WERI-Rb-1 (cell line): Measurements from ENCODE around the gene PRKAR1B.

Experiments used
- DNase-seq: peaks from one replicate; pipeline ENCODE4 v3.0.0-alpha.2; 2020
- H3K27ac ChIP-seq: fragments of 250-450 bp; sonication (Bioruptor Pico); 2 replicates; pipeline ENCODE4 v1.5.1; 2020; ENCODE audit warnings: mild to moderate bottlenecking, moderate library complexity
- H3K27me3 ChIP-seq: fragments of 250-450 bp; sonication (Bioruptor Pico); 2 replicates; pipeline ENCODE4 v1.5.1; 2021; ENCODE audit warnings: mild to moderate bottlenecking, low read depth, moderate library complexity; ENCODE audit not compliant: insufficient read depth, severe bottlenecking
- H3K36me3 ChIP-seq: fragments of 250-450 bp; sonication (Bioruptor Pico); 2 replicates; pipeline ENCODE4 v1.5.1; 2020; ENCODE audit warnings: mild to moderate bottlenecking, moderate library complexity
- H3K4me3 ChIP-seq: 2 replicates; pipeline ENCODE4 v1.5.1; 2011; ENCODE audit warnings: low read depth, mild to moderate bottlenecking, control low read depth, low read length
- H3K9me3 ChIP-seq: fragments of 250-450 bp; sonication (Bioruptor Pico); 2 replicates; pipeline ENCODE4 v1.5.1; 2021; ENCODE audit warnings: mild to moderate bottlenecking, moderate library complexity; ENCODE audit not compliant: severe bottlenecking
- CTCF ChIP-seq: IDR thresholded peaks from 2 replicates; pipeline ENCODE4 v1.5.1; 2011; ENCODE audit warnings: low read depth, mild to moderate bottlenecking, control low read depth, inconsistent platforms, low read length

PRKAR1B gene

GRCh38 chr7:620056-620455 is 107.0 kb downstream of the PRKAR1B start:
- Histone ChIP-seq H3K27ac (no peak overlapping the region), H3K36me3 (no peaks in the 10 kb centered on the region; the same call in 1 of the 2 replicates), H3K27me3 (no peaks in the 10 kb centered on the region), H3K4me3 (no peak overlapping the region), H3K9me3 (peaks cover 12% of the 10 kb centered on the region)
- DNase-seq, result no peak
- TF ChIP-seq CTCF, result no peak

GRCh38 chr7:619368-619840 is 107.7 kb downstream of the PRKAR1B start:
- H3K36me3 ChIP-seq, result no peaks in the 10 kb centered on the region; the same call in 1 of the 2 replicates
- no peaks in the 10 kb centered on the region for H3K27me3 ChIP-seq
- H3K4me3 ChIP-seq, result no peak overlapping the region
- no peak for TF ChIP-seq CTCF
- no peak overlapping the region for H3K27ac ChIP-seq
- H3K9me3 ChIP-seq, result peaks cover 6% of the 10 kb centered on the region
- no peak for DNase-seq

- TF ChIP-seq CTCF, result no peak
- Histone ChIP-seq H3K9me3 (peaks cover 6% of the 10 kb centered on the region), H3K27me3 (no peaks in the 10 kb centered on the region), H3K4me3 (no peak overlapping the region), H3K27ac (no peak overlapping the region), H3K36me3 (no peaks in the 10 kb centered on the region; the same call in 1 of the 2 replicates)
- no peak for DNase-seq
Observed at GRCh38 chr7:618539-619367, 108.3 kb downstream of the PRKAR1B start.

GRCh38 chr7:617614-618538 is 109.2 kb downstream of the PRKAR1B start:
- H3K27ac ChIP-seq, result no peak overlapping the region
- no peaks in the 10 kb centered on the region; the same call in 1 of the 2 replicates for H3K36me3 ChIP-seq
- no peak for DNase-seq

More at GRCh38 chr7:617614-618538, 109.2 kb downstream of the PRKAR1B start:
- Histone ChIP-seq H3K4me3 (no peak overlapping the region), H3K27me3 (no peaks in the 10 kb centered on the region), H3K9me3 (peaks cover 6% of the 10 kb centered on the region)
- no peak for TF ChIP-seq CTCF
